Ovary (tissue), 9 donors: ENCODE measurements around the gene GON7. TPM values are rescaled to one million over a fixed set of nuclear protein-coding genes. Genes with fewer than 3 reads are reported as not detected.

ENCODE experiments used
- DNase-seq, 5 donors: peaks; one replicate each; pipeline ENCODE4 v3.0.0-alpha.2; 2019 to 2020
- H3K27ac ChIP-seq, 2 donors: fragments of 200-600 bp; one replicate each; pipeline versions ENCODE4 v1.5.1 to v1.8.0; 2019 to 2022
- H3K27me3 ChIP-seq: fragments of 200-600 bp; one replicate; pipeline ENCODE4 v1.8.0; 2022
- H3K36me3 ChIP-seq: fragments of 200-600 bp; sonication (generic); one replicate; pipeline ENCODE4 v1.5.1; 2019
- H3K4me1 ChIP-seq: one replicate; pipeline ENCODE4 v1.8.1; 2013; ENCODE audit warnings: mild to moderate bottlenecking, moderate library complexity; ENCODE audit not compliant: insufficient read depth
- H3K4me3 ChIP-seq: fragments of 200-600 bp; sonication (generic); one replicate; pipeline ENCODE4 v1.5.1; 2017
- H3K9me3 ChIP-seq, 2 donors: fragments of 200-600 bp in 1 of 2; sonication (generic) in 1 of 2; one replicate each; pipeline versions ENCODE4 v1.5.1 to v1.8.1; 2013 to 2019; ENCODE audit warnings: mild to moderate bottlenecking in 1 of 2, moderate library complexity in 1 of 2
- CTCF ChIP-seq, 3 donors: fragments of 450-650 bp in 2 of 3; fragments of 200-600 bp in 1 of 3; IDR thresholded peaks; one replicate each; pipeline versions ENCODE4 v1.5.1 to v1.8.0; 2016 to 2022; ENCODE audit warnings: antibody characterized with exemption in 3 of 3, mild to moderate bottlenecking in 1 of 3
- EP300 ChIP-seq: sonication (generic); formaldehyde crosslinking; IDR thresholded peaks from one replicate; pipeline ENCODE4 v1.6.1; 2017; ENCODE audit warnings: antibody characterized with exemption
- POLR2A ChIP-seq: fragments of 450-650 bp; IDR thresholded peaks from one replicate; pipeline ENCODE4 v1.6.1; 2017; ENCODE audit warnings: antibody characterized with exemption, mild to moderate bottlenecking, moderate library complexity
- WGBS, 3 donors: extraction: QIAGEN DNeasy Blood & Tissue Kit in 1 of 3; methylation state at CpG; one replicate each; pipeline versions ENCODE4 v1.1.5 to v1.1.7; 2013 to 2017; 5-methylcytosine and 5-hydroxymethylcytosine counted together
- intact Hi-C, 4 donors: fragments of 100-400 bp; cut with DNase I; formaldehyde crosslinking; loops; one replicate each; pipeline versions ENCODE4 v1.11.0 to v1.15.1; 2022 to 2023
- polyA plus RNA-seq, 2 donors: library from polyadenylated mRNA; stranded (reverse); fragments of 200-250 nt in 1 of 2; fragments of 350-450 nt in 1 of 2; fragmentation: Illumina TruSeq in 1 of 2; extraction: RNeasy Lipid Tissue Mini Kit (QIAGEN cat#74804) in 1 of 2; gene quantifications; one replicate each; pipeline ENCODE4 v1.2.3, GENCODE V29; 2013 to 2014
- total RNA-seq, 7 donors: library from RNA; depleted of rRNA in 2 of 7; stranded (reverse); fragments of >200 nt in 2 of 7; fragmentation: NEBNext Ultra II Directional in 3 of 7; extraction: Animal tissue kit (Norgen Biotek cat#: 25700) in 3 of 7; gene quantifications; one replicate each; pipeline versions ENCODE4 v1.1.0 to v1.2.4, GENCODE V29; 2016 to 2023
- donor health status: DM: no; HTN: no; CAD: no; lungs with moderate emphysema.
- donor health status: DM: no; HTN: no; CAD: no.
- donor health status: Bipolar disorder and iron deficiency.
- donor health status: DM: yes; HTN: yes; CAD: no.
- donor health status: DM: no; HTN: no; CAD: no.
- donor health status: DM: yes; HTN: yes; CAD: no.

The GON7 gene
- total and polyA plus RNA-seq, 9 donors = 6.5 to 26.0 (median 8.3) TPM

- TF ChIP-seq POLR2A = no peak
- no peak for TF ChIP-seq CTCF (IDR thresholded peaks at IDR 0.05)
- no peak for TF ChIP-seq EP300
- DNase-seq = no peak
- Histone ChIP-seq H3K27ac (no peak overlapping the region), H3K4me3 (no peak overlapping the region), H3K4me1 (no peaks in the 10 kb centered on the region), H3K9me3 (no peaks in the 10 kb centered on the region), H3K36me3 (no peaks in the 10 kb centered on the region), H3K27me3 (no peaks in the 10 kb centered on the region)
- intact Hi-C loops = no loop called here
Measured at GRCh38 chr14:93220509-93220908, 13.6 kb upstream of the GON7 start.

GRCh38 chr14:93219103-93219726 is 12.3 kb upstream of the GON7 start:
- 51 to 60% (median 55%) methylated on average over 3 of the region's 3 CpGs for WGBS, 3 donors
- DNase-seq = no peak
- Histone ChIP-seq H3K36me3 (no peaks in the 10 kb centered on the region), H3K4me3 (no peak overlapping the region), H3K27me3 (no peaks in the 10 kb centered on the region), H3K9me3 (no peaks in the 10 kb centered on the region), H3K4me1 (no peaks in the 10 kb centered on the region), H3K27ac (no peak overlapping the region)
- intact Hi-C loops = no loop called here
- TF ChIP-seq CTCF (IDR thresholded peaks at IDR 0.05) (no peak), EP300 (no peak), POLR2A (no peak)

GRCh38 chr14:93214598-93214997 is 7.7 kb upstream of the GON7 start:
- no peak for DNase-seq
- no peaks in the 10 kb centered on the region for H3K27me3 ChIP-seq
- no peak for TF ChIP-seq EP300
- TF ChIP-seq POLR2A = no peak
- no peak for TF ChIP-seq CTCF (IDR thresholded peaks at IDR 0.05)
- 73 to 91% (median 90%) methylated on average over 2 of the region's 2 CpGs for WGBS, 3 donors
- no peak overlapping the region for H3K4me3 ChIP-seq
- no peaks in the 10 kb centered on the region for H3K36me3 ChIP-seq
- H3K27ac ChIP-seq = no peak overlapping the region
- intact Hi-C loops = no loop called here
- H3K9me3 ChIP-seq = no peaks in the 10 kb centered on the region
- H3K4me1 ChIP-seq = no peaks in the 10 kb centered on the region

DNA sequence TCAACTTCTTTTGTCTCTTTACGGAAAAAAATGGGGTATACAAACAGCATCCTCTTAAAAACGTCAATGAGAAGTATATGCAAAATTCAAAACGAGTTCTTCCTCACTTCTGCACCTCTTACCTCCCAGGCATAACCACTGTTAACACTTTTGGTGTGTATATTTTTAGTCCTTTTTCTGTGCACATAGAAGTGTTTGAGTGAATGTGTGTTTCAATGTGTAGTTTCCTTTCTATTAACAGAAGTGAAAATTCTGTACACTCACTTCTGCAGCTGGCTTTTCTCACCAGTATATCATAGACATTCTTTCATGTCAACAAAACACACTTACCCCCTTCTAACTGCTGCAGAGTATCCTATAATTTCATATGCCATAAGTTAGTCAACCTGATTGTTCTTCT is 5.6 kb upstream of the GON7 start:
- WGBS, 3 donors = 66 to 77% (median 68%) methylated on average over 3 of the region's 3 CpGs
- no peak for DNase-seq
- H3K4me1 ChIP-seq = peaks cover 1% of the 10 kb centered on the region
- no peak overlapping the region for H3K4me3 ChIP-seq
- TF ChIP-seq CTCF (IDR thresholded peaks at IDR 0.05) (no peak), POLR2A (no peak), EP300 (no peak)
- H3K9me3 ChIP-seq = no peaks in the 10 kb centered on the region
- H3K27me3 ChIP-seq = no peaks in the 10 kb centered on the region
- intact Hi-C loops = no loop called here
- no peaks in the 10 kb centered on the region for H3K36me3 ChIP-seq
- H3K27ac ChIP-seq = no peak overlapping the region
